ENCODE data around the gene AKT1. TPM values are rescaled to one million over a fixed set of nuclear protein-coding genes. Genes with fewer than 3 reads are reported as not detected.

Gene AKT1
- polyA plus RNA-seq, 1 donor = 97.5 TPM

DNA sequence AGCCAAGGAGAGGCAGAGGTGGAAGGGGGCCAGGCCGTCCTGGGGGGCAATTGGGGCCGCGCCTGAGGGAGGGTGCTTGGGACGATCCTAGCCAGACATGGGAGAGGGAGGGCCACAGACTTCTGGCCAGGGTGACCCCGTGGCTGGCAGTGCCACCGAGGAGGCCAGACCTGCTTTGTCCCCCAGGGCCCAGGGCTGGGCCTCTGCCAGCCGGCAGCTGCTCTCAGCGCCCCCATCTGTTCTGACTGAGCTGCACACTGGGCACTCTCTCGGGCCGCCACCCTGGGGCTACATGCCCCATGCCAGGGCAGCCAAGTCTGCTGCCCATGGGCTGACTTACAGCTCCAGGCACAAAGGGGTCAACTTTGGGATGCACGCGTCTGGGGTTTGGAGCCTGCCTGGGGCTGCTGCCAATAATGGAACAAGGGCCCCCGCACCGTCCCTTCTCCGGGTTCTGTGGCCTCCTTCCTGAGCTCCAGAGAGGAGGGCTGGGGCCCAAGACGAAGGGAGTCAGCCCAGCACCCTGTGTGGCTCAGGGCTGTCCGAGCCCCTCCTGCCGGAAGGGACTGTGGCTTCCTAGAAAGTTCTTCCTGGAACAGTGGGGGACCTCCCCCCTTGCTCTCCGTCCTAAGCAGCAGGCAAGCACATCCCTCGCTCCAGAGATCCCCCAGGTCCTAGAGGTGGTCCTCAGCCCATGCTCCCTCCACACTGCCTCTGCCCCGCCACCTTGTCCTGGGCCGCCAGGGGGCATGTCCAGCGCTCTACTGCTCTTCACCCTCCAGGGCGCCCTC lies 70.4 kb downstream of the AKT1 start:
- WGBS (ENCODE audit: insufficient coverage, low lambda C conversion rate) = no CpG with 5 or more reads among the region's 24 CpGs
- peaks cover 22% of the 10 kb centered on the region for H3K4me1 ChIP-seq (ENCODE audit: control insufficient read depth, insufficient read depth, low read length)
- peaks cover 13% of the 10 kb centered on the region for H3K36me3 ChIP-seq (ENCODE audit: control insufficient read depth, insufficient read depth, low read length)

DNA sequence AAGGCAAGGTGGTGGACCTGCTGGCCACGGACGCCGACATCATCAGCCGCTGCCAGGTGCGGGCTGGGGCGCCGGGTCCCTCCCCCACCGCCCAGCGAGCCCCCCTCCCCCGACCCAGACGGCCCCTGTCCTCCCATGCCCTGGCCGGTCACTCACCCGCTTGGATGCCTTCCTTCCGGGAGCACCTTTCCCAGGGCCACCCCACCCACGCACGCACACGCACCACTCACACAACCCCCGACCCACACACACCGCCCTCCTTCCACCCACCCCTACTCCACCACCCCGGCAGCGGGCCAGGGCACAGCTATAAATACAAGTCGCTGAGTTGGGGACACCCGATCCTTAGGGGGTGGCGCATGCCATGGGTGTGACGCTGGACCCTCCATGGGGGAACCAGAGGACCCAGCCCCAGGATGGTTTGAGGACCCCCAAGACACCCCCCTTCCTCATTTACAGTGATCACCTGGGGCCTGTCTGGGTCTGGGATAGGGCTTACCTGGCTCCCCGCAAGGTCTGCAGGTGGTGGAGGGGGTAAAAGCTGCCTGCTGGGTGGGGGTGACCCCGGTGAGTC lies 71.1 kb downstream of the AKT1 start:
- DNase-seq = peak in 1 of 2 donors; percentile 50
- Histone ChIP-seq H3K27me3 (ENCODE audit: control insufficient read depth, insufficient read depth, low read length) (no peaks in the 10 kb centered on the region), H3K9me3 (ENCODE audit: control insufficient read depth, low read depth, low read length) (no peaks in the 10 kb centered on the region), H3K27ac (ENCODE audit: low read length) (no peak overlapping the region), H3K4me3 (ENCODE audit: low read length) (peak overlapping the region; percentile 10), H3K36me3 (ENCODE audit: control insufficient read depth, insufficient read depth, low read length) (peaks cover 13% of the 10 kb centered on the region), H3K4me1 (ENCODE audit: control insufficient read depth, insufficient read depth, low read length) (peaks cover 22% of the 10 kb centered on the region)
- WGBS (ENCODE audit: insufficient coverage, low lambda C conversion rate) = no CpG with 5 or more reads among the region's 27 CpGs

More for the DNA sequence above, 70.4 kb downstream of the AKT1 start:
- peak; percentile 43 to 44 for DNase-seq
- H3K4me3 ChIP-seq (ENCODE audit: low read length) = peak overlapping the region; percentile 10
- H3K27ac ChIP-seq (ENCODE audit: low read length) = no peak overlapping the region
- H3K9me3 ChIP-seq (ENCODE audit: control insufficient read depth, low read depth, low read length) = no peaks in the 10 kb centered on the region
- H3K27me3 ChIP-seq (ENCODE audit: control insufficient read depth, insufficient read depth, low read length) = no peaks in the 10 kb centered on the region

DNA sequence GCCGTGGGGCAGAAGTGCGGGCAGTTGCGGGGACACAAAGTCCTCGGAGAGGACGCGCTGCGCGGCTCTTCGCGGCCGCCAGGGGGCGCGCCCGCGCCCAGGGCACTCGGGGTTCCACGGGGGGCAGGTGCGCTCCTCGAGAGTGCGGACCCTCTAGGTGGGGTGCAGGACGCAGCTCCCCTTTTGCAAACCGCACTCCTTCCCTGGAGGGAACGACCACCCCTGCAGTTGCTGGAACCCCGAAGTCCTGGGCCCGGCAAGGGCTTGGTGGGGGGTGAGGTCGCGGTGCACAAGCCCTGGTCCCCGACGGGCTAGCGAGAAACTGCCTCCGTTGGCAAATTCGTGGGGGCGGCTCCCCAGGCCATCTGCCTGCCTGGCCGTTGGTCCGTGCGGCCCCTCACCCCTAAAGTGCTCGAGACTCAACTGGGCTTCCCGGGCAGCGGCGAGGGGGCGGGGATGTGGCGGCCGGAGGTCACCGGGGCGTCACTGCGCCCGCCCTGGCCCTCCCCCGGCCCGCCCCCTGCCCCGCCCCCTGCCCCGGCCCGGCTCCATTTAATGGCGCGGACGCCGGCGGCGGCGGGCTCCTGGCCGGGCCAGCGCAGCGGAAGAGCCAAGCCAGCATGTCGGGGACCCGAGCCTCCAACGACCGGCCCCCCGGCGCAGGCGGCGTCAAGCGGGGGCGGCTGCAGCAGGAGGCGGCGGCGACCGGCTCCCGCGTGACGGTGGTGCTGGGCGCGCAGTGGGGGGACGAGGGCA lies 71.7 kb downstream of the AKT1 start, which contains the start of gene ADSS1:
Gene ADSS1 (plus strand): TSS at position 579 of the 756 bp plus-strand sequence. CDS start 42 bp downstream, at position 621.
- Histone ChIP-seq H3K4me3 (ENCODE audit: low read length) (peak within 1 kb of the TSS; percentile 75), H3K27ac (ENCODE audit: low read length) (no peak within 1 kb of the TSS), H3K36me3 (ENCODE audit: control insufficient read depth, insufficient read depth, low read length) (peaks cover 18% of the 10 kb centered on the region), H3K27me3 (ENCODE audit: control insufficient read depth, insufficient read depth, low read length) (no peaks in the 10 kb centered on the region), H3K4me1 (ENCODE audit: control insufficient read depth, insufficient read depth, low read length) (peaks cover 22% of the 10 kb centered on the region), H3K9me3 (ENCODE audit: control insufficient read depth, low read depth, low read length) (no peaks in the 10 kb centered on the region)
- no CpG with 5 or more reads among the region's 82 CpGs for WGBS (ENCODE audit: insufficient coverage, low lambda C conversion rate)
- peak; percentile 51 to 68 for DNase-seq

DNA sequence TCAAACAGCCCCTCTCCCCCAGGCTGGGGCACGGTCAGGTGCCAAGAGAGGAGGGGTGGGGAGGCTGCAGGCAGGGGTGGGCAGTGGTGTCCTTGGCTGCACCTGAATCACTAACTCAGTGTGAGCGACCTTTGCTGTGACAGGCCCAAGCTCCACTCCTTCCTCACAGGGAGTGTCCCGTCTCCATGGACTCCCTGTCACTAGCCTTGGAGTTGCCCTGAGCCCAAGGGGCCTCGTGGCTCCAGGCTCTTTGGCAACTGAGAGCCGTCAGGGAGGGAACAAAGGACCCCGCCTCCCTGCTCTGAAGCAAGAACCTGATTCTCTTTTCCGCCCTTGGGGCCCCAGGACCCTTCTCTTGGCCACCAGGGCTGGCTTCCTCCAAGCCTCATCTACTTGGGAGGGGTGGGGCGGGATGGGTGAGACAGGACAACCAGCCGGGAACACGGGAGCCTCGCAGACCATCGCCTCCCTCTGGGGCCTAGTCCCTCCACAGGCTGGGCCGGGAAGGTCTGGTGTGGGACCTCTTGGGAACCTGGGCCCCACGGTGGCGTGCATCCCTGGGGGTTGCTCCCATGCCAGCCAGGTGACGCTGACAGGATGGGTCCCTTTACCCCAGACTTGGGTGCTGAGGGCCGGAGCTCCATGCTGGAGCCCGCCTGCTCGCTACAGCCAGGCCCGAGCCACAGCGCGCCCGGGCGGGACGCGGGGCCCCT lies 72.5 kb downstream of the AKT1 start:
- peak in 1 of 2 donors; percentile 22 for DNase-seq
- H3K27ac ChIP-seq (ENCODE audit: low read length) = no peak overlapping the region
- peaks cover 22% of the 10 kb centered on the region for H3K4me1 ChIP-seq (ENCODE audit: control insufficient read depth, insufficient read depth, low read length)
- H3K9me3 ChIP-seq (ENCODE audit: control insufficient read depth, low read depth, low read length) = no peaks in the 10 kb centered on the region
- WGBS (ENCODE audit: insufficient coverage, low lambda C conversion rate) = no CpG with 5 or more reads among the region's 26 CpGs
- H3K36me3 ChIP-seq (ENCODE audit: control insufficient read depth, insufficient read depth, low read length) = peaks cover 21% of the 10 kb centered on the region
- H3K27me3 ChIP-seq (ENCODE audit: control insufficient read depth, insufficient read depth, low read length) = no peaks in the 10 kb centered on the region
- H3K4me3 ChIP-seq (ENCODE audit: low read length) = no peak overlapping the region

DNA sequence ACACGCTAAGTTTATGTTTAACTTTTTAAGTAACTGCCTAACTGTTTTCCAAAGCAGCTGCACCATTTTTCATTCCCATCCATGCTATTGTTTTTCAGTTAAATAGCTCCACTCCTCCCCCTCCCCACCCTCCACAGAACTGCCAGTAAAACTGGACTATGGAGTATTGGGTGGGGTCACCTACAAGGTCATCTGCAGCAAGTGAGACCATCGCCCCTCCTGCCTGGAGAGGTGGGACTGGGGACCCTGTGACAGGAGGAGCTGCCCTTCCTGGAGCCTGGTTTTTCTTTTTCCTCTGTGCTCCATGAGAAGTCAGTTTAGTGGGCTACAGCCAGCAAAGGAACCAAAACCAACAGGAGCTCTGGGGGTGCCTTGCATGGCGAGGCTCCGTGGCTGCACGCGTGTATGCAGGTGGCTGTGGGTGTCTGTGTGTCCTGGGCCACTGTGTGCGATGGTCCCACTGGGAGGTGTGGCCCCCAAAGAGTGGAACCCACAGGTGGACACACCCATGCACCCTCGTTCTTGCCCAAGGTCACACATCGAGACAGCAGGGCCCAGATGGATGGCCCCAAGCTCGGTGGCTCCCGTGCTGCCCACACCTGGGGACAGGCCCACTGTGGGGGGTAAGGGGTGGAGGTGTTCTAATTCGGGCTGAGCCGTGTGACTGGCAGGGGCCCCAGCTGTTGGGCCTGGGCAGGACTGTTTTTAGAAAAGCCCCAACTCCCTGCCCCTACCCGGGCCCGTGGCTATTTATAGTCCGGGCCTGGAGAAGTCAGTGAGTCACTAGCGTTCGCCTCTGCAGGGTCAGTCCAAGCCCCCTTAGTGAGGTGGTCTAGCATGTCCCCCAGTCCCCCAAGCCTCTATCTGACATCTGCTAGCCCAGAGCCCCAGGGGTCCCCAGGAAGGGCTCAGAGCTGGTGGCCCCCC lies 73.8 kb downstream of the AKT1 start:
- WGBS (ENCODE audit: insufficient coverage, low lambda C conversion rate) = no CpG with 5 or more reads among the region's 18 CpGs
- H3K27ac ChIP-seq (ENCODE audit: low read length) = no peak overlapping the region
- peaks cover 24% of the 10 kb centered on the region for H3K36me3 ChIP-seq (ENCODE audit: control insufficient read depth, insufficient read depth, low read length)
- no peaks in the 10 kb centered on the region for H3K27me3 ChIP-seq (ENCODE audit: control insufficient read depth, insufficient read depth, low read length)
- no peak for DNase-seq
- H3K4me3 ChIP-seq (ENCODE audit: low read length) = no peak overlapping the region
- peaks cover 19% of the 10 kb centered on the region for H3K4me1 ChIP-seq (ENCODE audit: control insufficient read depth, insufficient read depth, low read length)
- H3K9me3 ChIP-seq (ENCODE audit: control insufficient read depth, low read depth, low read length) = no peaks in the 10 kb centered on the region

Other genes starting within 250 kb of the AKT1 start
- gene C14orf180, start 216.0 kb downstream of the AKT1 start, polyA plus RNA-seq = 0.22 TPM
- gene TMEM179, start 191.0 kb downstream of the AKT1 start, polyA plus RNA-seq = 11.8 TPM
- 64.2 TPM for gene INF2, start 106.1 kb downstream of the AKT1 start, polyA plus RNA-seq
- 6.3 TPM for gene ADSS1, start 71.5 kb downstream of the AKT1 start, polyA plus RNA-seq
- gene SIVA1, start 42.6 kb downstream of the AKT1 start, polyA plus RNA-seq = 86.4 TPM
- 6.0 TPM for gene ZBTB42, start 5.4 kb upstream of the AKT1 start, polyA plus RNA-seq
- 30.3 TPM for gene CEP170B, start 69.5 kb upstream of the AKT1 start, polyA plus RNA-seq
- 11.1 TPM for gene PLD4, start 129.1 kb upstream of the AKT1 start, polyA plus RNA-seq
- 3.3 TPM for gene AHNAK2, start 182.6 kb upstream of the AKT1 start, polyA plus RNA-seq
- 7.0 TPM for gene CLBA1, start 190.0 kb upstream of the AKT1 start, polyA plus RNA-seq
- gene CDCA4, start 225.3 kb upstream of the AKT1 start, polyA plus RNA-seq = 12.4 TPM

All from large intestine (tissue), 3 donors.